HG03196 (cell line): ENCODE results near the gene PCK1.
"Not testable (repeated sequence)": the region's sequence is repeated elsewhere in the genome, so short reads cannot be mapped to it uniquely, and the experiment has no call there.

Source experiments
- ATAC-seq: cut with Tn5 transposase; IDR thresholded peaks from one replicate; pipeline ENCODE4 v1.9.1; 2021; ENCODE audit not compliant: unreplicated experiment

Gene PCK1

GRCh38 chr20:57560554-57561355, at the start of gene PCK1:
TSS of gene PCK1 (plus strand) at chr20:57561110. CDS start at chr20:57561412, 302 bp downstream.
- no peak for ATAC-seq

GRCh38 chr20:57511709-57512108, 49.2 kb upstream of the PCK1 start:
- not testable (repeated sequence) for ATAC-seq

- ATAC-seq, result no peak
Measured at GRCh38 chr20:57512432-57512831, 48.5 kb upstream of the PCK1 start.

GRCh38 chr20:57513199-57513598, 47.7 kb upstream of the PCK1 start:
- ATAC-seq, result no peak

GRCh38 chr20:57514273-57514751, 46.6 kb upstream of the PCK1 start:
- no peak for ATAC-seq

- ATAC-seq, result no peak
Measured at GRCh38 chr20:57517904-57518303, 43.0 kb upstream of the PCK1 start.

- no peak for ATAC-seq
Measured at GRCh38 chr20:57522380-57523140, 38.4 kb upstream of the PCK1 start.

GRCh38 chr20:57523782-57524181, 37.1 kb upstream of the PCK1 start:
- ATAC-seq, result no peak

- ATAC-seq, result no peak
Measured at GRCh38 chr20:57524511-57525176, 36.3 kb upstream of the PCK1 start, which contains the start of gene CTCFL. TSS of gene CTCFL (minus strand) at chr20:57525140. CDS start at chr20:57524205, 935 bp downstream.

GRCh38 chr20:57525328-57526086, 35.4 kb upstream of the PCK1 start:
- ATAC-seq, result no peak

GRCh38 chr20:57526087-57526884, 34.6 kb upstream of the PCK1 start:
- no peak for ATAC-seq

GRCh38 chr20:57526885-57527460, 33.9 kb upstream of the PCK1 start:
- ATAC-seq, result no peak

GRCh38 chr20:57527728-57528127, 33.2 kb upstream of the PCK1 start:
- no peak for ATAC-seq

GRCh38 chr20:57528148-57528547, 32.8 kb upstream of the PCK1 start:
- no peak for ATAC-seq

GRCh38 chr20:57529160-57529585, 31.7 kb upstream of the PCK1 start:
- ATAC-seq, result no peak

- no peak for ATAC-seq
Measured at GRCh38 chr20:57529810-57530209, 31.1 kb upstream of the PCK1 start.

- ATAC-seq, result no peak
Measured at GRCh38 chr20:57530327-57530981, 30.5 kb upstream of the PCK1 start.

GRCh38 chr20:57532104-57532503, 28.8 kb upstream of the PCK1 start:
- ATAC-seq, result no peak

GRCh38 chr20:57535297-57535696, 25.6 kb upstream of the PCK1 start:
- ATAC-seq, result no peak
